ENCODE data around the gene INPP5E. TPM values are rescaled to one million over a fixed set of nuclear protein-coding genes. Genes with fewer than 3 reads are reported as not detected.

Gene INPP5E
- total RNA-seq, 1 experiment from 2014 or later: 11.3 TPM

DNA sequence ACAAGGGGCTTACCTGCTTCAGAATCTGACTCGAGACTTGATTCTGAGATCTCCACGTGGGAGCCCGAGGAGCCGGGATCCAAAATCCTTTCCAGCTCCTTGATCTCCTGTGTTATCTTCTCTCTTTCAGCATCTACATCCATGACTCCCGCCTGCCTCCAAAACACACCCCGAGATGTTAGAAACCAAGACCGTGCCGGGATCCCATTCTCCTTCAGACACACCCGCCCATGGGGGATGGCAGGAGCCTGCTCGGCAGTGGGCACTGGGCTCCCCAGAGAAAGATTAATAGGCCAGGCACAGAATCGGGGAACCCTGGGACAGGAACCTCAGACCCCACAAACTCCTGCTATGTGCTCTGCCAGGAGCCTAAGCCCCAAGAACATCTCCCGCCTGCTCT is 41.4 kb downstream of the INPP5E start:
- H3K27ac Mint-ChIP-seq (ENCODE audit: unreplicated experiment): no peak overlapping the region
- H3K9me3 Mint-ChIP-seq (ENCODE audit: low read depth, unreplicated experiment): no peaks in the 10 kb centered on the region
- TF ChIP-seq, protein P1, sequence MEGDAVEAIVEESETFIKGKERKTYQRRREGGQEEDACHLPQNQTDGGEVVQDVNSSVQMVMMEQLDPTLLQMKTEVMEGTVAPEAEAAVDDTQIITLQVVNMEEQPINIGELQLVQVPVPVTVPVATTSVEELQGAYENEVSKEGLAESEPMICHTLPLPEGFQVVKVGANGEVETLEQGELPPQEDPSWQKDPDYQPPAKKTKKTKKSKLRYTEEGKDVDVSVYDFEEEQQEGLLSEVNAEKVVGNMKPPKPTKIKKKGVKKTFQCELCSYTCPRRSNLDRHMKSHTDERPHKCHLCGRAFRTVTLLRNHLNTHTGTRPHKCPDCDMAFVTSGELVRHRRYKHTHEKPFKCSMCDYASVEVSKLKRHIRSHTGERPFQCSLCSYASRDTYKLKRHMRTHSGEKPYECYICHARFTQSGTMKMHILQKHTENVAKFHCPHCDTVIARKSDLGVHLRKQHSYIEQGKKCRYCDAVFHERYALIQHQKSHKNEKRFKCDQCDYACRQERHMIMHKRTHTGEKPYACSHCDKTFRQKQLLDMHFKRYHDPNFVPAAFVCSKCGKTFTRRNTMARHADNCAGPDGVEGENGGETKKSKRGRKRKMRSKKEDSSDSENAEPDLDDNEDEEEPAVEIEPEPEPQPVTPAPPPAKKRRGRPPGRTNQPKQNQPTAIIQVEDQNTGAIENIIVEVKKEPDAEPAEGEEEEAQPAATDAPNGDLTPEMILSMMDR (IDR thresholded peaks at IDR 0.05; ENCODE audit: unreplicated experiment): no peak
- no TSS peak for BruUV-seq (replicated peaks)
- CTCF ChIA-PET: no interaction called here
- no peak overlapping the region for H3K4me3 Mint-ChIP-seq (ENCODE audit: low read depth, unreplicated experiment)
- H3K27me3 Mint-ChIP-seq (ENCODE audit: unreplicated experiment): no peaks in the 10 kb centered on the region
- intact Hi-C loops (cut with micrococcal nuclease; ENCODE audit: unreplicated experiment): no loop called here
- H3K4me1 Mint-ChIP-seq (ENCODE audit: low read depth, unreplicated experiment): no peaks in the 10 kb centered on the region
- peaks cover 36% of the 10 kb centered on the region for H3K36me3 Mint-ChIP-seq (ENCODE audit: insufficient read depth, unreplicated experiment)
- no peak for DNase-seq

- TF ChIP-seq, protein P1 (IDR thresholded peaks at IDR 0.05; ENCODE audit: unreplicated experiment): no peak
- DNase-seq: no peak
- BruUV-seq (replicated peaks): no TSS peak
- intact Hi-C loops (cut with micrococcal nuclease; ENCODE audit: unreplicated experiment): no loop called here
- CTCF ChIA-PET: no interaction called here
- Mint-ChIP-seq H3K36me3 (ENCODE audit: insufficient read depth, unreplicated experiment) (peaks cover 36% of the 10 kb centered on the region), H3K27ac (ENCODE audit: unreplicated experiment) (no peak overlapping the region), H3K9me3 (ENCODE audit: low read depth, unreplicated experiment) (no peaks in the 10 kb centered on the region), H3K4me1 (ENCODE audit: low read depth, unreplicated experiment) (no peaks in the 10 kb centered on the region), H3K4me3 (ENCODE audit: low read depth, unreplicated experiment) (no peak overlapping the region), H3K27me3 (ENCODE audit: unreplicated experiment) (no peaks in the 10 kb centered on the region)
These were observed 42.0 kb downstream of the INPP5E start for GRCh38 chr9:136397643-136398042.

DNA sequence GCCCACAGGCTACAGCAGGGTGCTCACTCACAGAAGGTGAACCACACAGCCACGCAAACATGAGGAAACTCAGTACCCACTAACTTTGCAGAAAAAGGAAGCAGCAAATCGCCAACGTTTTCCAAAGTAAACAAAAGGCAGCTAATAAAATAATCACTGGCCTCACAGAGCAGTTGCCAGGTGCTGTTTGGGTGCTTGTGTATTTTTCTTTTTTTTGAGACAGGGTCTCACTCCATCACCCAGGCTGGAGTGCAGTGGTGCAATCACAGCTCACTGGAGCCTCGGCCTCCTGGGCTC is 43.5 kb downstream of the INPP5E start:
- TF ChIP-seq, protein P1 (IDR thresholded peaks at IDR 0.05; ENCODE audit: unreplicated experiment): no peak
- no peaks in the 10 kb centered on the region for H3K27me3 Mint-ChIP-seq (ENCODE audit: unreplicated experiment)
- H3K36me3 Mint-ChIP-seq (ENCODE audit: insufficient read depth, unreplicated experiment): peaks cover 34% of the 10 kb centered on the region
- DNase-seq: no peak
- no peak overlapping the region for H3K27ac Mint-ChIP-seq (ENCODE audit: unreplicated experiment)
- H3K4me1 Mint-ChIP-seq (ENCODE audit: low read depth, unreplicated experiment): no peaks in the 10 kb centered on the region
- intact Hi-C loops (cut with micrococcal nuclease; ENCODE audit: unreplicated experiment): no loop called here
- CTCF ChIA-PET: interaction anchor here (1.4 kb wide), 1 partner anchor 33 kb away, joined by 3 read pairs; the partner anchor contains the start of gene DNLZ
- H3K9me3 Mint-ChIP-seq (ENCODE audit: low read depth, unreplicated experiment): no peaks in the 10 kb centered on the region
- no TSS peak for BruUV-seq (replicated peaks)
- H3K4me3 Mint-ChIP-seq (ENCODE audit: low read depth, unreplicated experiment): no peak overlapping the region

DNA sequence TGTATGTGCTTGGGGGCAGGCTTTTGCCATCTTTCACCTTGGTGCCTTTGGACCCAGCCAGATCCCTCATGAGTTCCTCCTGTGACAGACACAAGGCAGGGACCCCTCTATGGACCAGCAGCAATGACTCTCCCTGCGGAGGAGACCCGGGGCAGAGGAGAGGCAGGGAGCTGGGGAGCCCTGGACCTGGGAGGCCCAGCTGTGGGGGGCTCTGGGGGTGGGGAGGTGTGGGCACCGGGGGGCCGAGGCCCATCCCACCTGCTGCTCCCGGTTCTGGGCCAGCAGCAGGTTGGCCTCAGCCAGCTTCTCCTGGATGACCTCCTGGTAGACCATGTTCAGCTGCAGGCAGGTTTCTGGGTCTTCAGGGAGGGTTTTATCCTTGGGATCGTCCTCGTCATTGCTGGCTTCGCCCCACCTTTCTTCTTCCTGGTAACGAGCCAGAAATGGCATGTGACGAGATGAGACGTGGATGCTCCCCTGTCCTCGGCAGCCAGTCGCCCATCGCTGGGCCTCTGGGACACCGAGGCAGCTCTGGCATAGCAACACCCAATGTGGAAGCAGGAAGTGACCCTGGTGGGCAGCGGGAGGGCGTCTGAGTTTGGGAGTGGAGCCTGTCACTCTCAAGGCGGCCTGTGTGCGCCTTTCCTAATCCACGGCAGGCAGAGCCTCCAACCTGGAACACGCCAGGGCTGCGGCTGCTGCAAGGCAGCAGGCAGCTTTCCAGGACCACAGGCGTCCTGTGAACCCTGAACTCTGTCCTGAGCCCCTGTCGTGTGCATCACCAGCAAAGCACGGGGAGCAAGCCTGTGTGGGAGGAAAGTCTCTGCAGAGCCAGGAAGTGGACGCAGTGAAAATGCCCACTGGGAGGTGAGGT is 44.1 kb downstream of the INPP5E start:
- no peak overlapping the region for H3K27ac Mint-ChIP-seq (ENCODE audit: unreplicated experiment)
- TF ChIP-seq, protein P1 (IDR thresholded peaks at IDR 0.05; ENCODE audit: unreplicated experiment): no peak
- H3K27me3 Mint-ChIP-seq (ENCODE audit: unreplicated experiment): no peaks in the 10 kb centered on the region
- H3K4me1 Mint-ChIP-seq (ENCODE audit: low read depth, unreplicated experiment): no peaks in the 10 kb centered on the region
- intact Hi-C loops (cut with micrococcal nuclease; ENCODE audit: unreplicated experiment): no loop called here
- peaks cover 34% of the 10 kb centered on the region for H3K36me3 Mint-ChIP-seq (ENCODE audit: insufficient read depth, unreplicated experiment)
- no peaks in the 10 kb centered on the region for H3K9me3 Mint-ChIP-seq (ENCODE audit: low read depth, unreplicated experiment)
- no peak for DNase-seq
- CTCF ChIA-PET: interaction anchor here (1.4 kb wide), 1 partner anchor 32 kb away, joined by 3 read pairs; the partner anchor contains the start of gene DNLZ
- no TSS peak for BruUV-seq (replicated peaks)
- no peak overlapping the region for H3K4me3 Mint-ChIP-seq (ENCODE audit: low read depth, unreplicated experiment)
